Nephron progenitor cell (in vitro differentiated cells): Measurements from ENCODE around the gene IL33.

Experiments used
- DNase-seq: peaks from one replicate; pipeline ENCODE4 v3.0.0; 2021
- H3K27ac Mint-ChIP-seq: 2 replicates; pipeline ENCODE4 v1.8.0; 2021; ENCODE audit warnings: mild to moderate bottlenecking, moderate library complexity, mixed read lengths
- H3K27me3 Mint-ChIP-seq: 2 replicates; pipeline ENCODE4 v1.8.0; 2021; ENCODE audit warnings: mild to moderate bottlenecking, low read depth, mixed read lengths; ENCODE audit not compliant: poor library complexity
- H3K36me3 Mint-ChIP-seq: 2 replicates; pipeline ENCODE4 v1.8.0; 2021; ENCODE audit warnings: low read depth, mixed read lengths
- H3K4me1 Mint-ChIP-seq: 2 replicates; pipeline ENCODE4 v1.8.0; 2021; ENCODE audit warnings: mixed read lengths
- H3K4me3 Mint-ChIP-seq: 2 replicates; pipeline ENCODE4 v1.8.0; 2021; ENCODE audit warnings: mild to moderate bottlenecking, moderate library complexity, mixed read lengths
- H3K9me3 Mint-ChIP-seq: 2 replicates; pipeline ENCODE4 v1.8.0; 2021; ENCODE audit warnings: mild to moderate bottlenecking, moderate library complexity, mixed read lengths
- CTCF ChIP-seq: fragments of 200-600 bp; sonication (generic); IDR thresholded peaks from 2 replicates; pipeline ENCODE4 v1.5.0; 2021; ENCODE audit warnings: antibody characterized with exemption

IL33 gene

GRCh38 chr9:6272229-6272598 is 56.6 kb downstream of the IL33 start:
- no peak for TF ChIP-seq CTCF
- Mint-ChIP-seq H3K36me3 (no peaks in the 10 kb centered on the region), H3K27ac (no peak overlapping the region), H3K9me3 (no peaks in the 10 kb centered on the region), H3K4me1 (no peaks in the 10 kb centered on the region), H3K27me3 (no peaks in the 10 kb centered on the region), H3K4me3 (no peak overlapping the region)
- no peak for DNase-seq

- H3K9me3 Mint-ChIP-seq: no peaks in the 10 kb centered on the region
Measured at GRCh38 chr9:6277417-6277816, 61.8 kb downstream of the IL33 start.

GRCh38 chr9:6301858-6302257 is 86.3 kb downstream of the IL33 start:
- Mint-ChIP-seq H3K36me3 (no peaks in the 10 kb centered on the region), H3K4me1 (no peaks in the 10 kb centered on the region), H3K27me3 (no peaks in the 10 kb centered on the region), H3K9me3 (peaks cover under 1% of the 10 kb centered on the region), H3K4me3 (no peak overlapping the region), H3K27ac (no peak overlapping the region)
- no peak for DNase-seq
- no peak for TF ChIP-seq CTCF

More at GRCh38 chr9:6277417-6277816, 61.8 kb downstream of the IL33 start:
- Mint-ChIP-seq H3K4me1 (no peaks in the 10 kb centered on the region), H3K27me3 (peaks cover under 1% of the 10 kb centered on the region), H3K36me3 (no peaks in the 10 kb centered on the region), H3K27ac (no peak overlapping the region), H3K4me3 (no peak overlapping the region)
- DNase-seq: no peak
- no peak for TF ChIP-seq CTCF

GRCh38 chr9:6302417-6302816 is 86.8 kb downstream of the IL33 start:
- TF ChIP-seq CTCF: no peak
- no peak for DNase-seq
- Mint-ChIP-seq H3K4me3 (no peak overlapping the region), H3K9me3 (no peaks in the 10 kb centered on the region), H3K27me3 (no peaks in the 10 kb centered on the region), H3K27ac (no peak overlapping the region), H3K4me1 (no peaks in the 10 kb centered on the region), H3K36me3 (no peaks in the 10 kb centered on the region)

GRCh38 chr9:6304232-6304631 is 88.6 kb downstream of the IL33 start:
- H3K36me3 Mint-ChIP-seq: no peaks in the 10 kb centered on the region
- no peaks in the 10 kb centered on the region for H3K4me1 Mint-ChIP-seq
- no peak for DNase-seq
- no peak overlapping the region for H3K4me3 Mint-ChIP-seq
- H3K27me3 Mint-ChIP-seq: no peaks in the 10 kb centered on the region
- no peak for TF ChIP-seq CTCF
- no peak overlapping the region for H3K27ac Mint-ChIP-seq
- H3K9me3 Mint-ChIP-seq: no peaks in the 10 kb centered on the region

GRCh38 chr9:6305954-6306563 is 90.5 kb downstream of the IL33 start:
- no peaks in the 10 kb centered on the region for H3K4me1 Mint-ChIP-seq
- peak; percentile 50 for TF ChIP-seq CTCF
- H3K27ac Mint-ChIP-seq: no peak overlapping the region
- no peaks in the 10 kb centered on the region for H3K9me3 Mint-ChIP-seq
- no peaks in the 10 kb centered on the region for H3K36me3 Mint-ChIP-seq
- H3K4me3 Mint-ChIP-seq: no peak overlapping the region
- H3K27me3 Mint-ChIP-seq: no peaks in the 10 kb centered on the region
- no peak for DNase-seq
